ENCODE data around the gene FADS6.

Gene FADS6

GRCh38 chr17:74857191-74857590, 36.2 kb downstream of the FADS6 start:
- Histone ChIP-seq H3K4me1 (ENCODE audit: low read length) (peaks cover 10% of the 10 kb centered on the region), H3K27me3 (ENCODE audit: low read depth, low read length) (peaks cover 8% of the 10 kb centered on the region; the same call in 1 of the 2 replicates), H3K4me2 (ENCODE audit: low read length) (no peak overlapping the region), H2AFZ (ENCODE audit: low read depth, low read length) (no peak overlapping the region), H4K20me1 (ENCODE audit: insufficient read depth, low read length) (no peaks in the 10 kb centered on the region), H3K79me2 (ENCODE audit: low read length) (no peaks in the 10 kb centered on the region), H3K27ac (ENCODE audit: low read length) (no peak overlapping the region), H3K4me3 (ENCODE audit: low read length) (no peak overlapping the region), H3K9me3 (ENCODE audit: insufficient read depth, low read length) (no peaks in the 10 kb centered on the region), H3K9ac (ENCODE audit: low read length) (no peak overlapping the region), H3K36me3 (replicated peaks; ENCODE audit: low read depth, low read length) (no peaks in the 10 kb centered on the region)
- TF ChIP-seq CTCF (IDR thresholded peaks at IDR 0.05; ENCODE audit: low read depth, low read length) = no peak

DNA sequence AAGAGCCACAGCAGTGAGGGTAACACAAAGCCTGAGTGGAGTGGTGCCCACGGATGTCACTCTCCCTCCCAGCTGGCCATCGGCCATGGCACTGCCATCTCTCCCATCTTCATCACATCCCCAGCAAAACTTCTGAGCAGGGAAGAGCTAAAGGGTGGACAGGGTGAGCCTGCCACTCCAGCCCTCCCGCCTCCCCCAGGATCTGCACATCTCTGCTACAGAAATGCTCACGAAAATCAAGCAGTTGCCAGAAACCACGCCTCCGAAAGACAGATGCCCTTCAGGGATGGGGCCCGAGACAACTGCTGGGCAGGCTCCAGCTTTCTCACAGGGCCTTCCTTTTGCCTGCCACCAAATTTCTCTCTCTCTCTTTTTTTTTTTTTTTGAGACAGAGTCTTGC, 37.3 kb downstream of the FADS6 start:
- H3K27me3 ChIP-seq (ENCODE audit: low read depth, low read length) = peaks cover 8% of the 10 kb centered on the region; the same call in 1 of the 2 replicates
- H3K36me3 ChIP-seq (replicated peaks; ENCODE audit: low read depth, low read length) = no peaks in the 10 kb centered on the region
- H3K79me2 ChIP-seq (ENCODE audit: low read length) = no peaks in the 10 kb centered on the region
- no peaks in the 10 kb centered on the region for H3K9me3 ChIP-seq (ENCODE audit: insufficient read depth, low read length)
- no peak for TF ChIP-seq EZH2phosphoT487 (IDR thresholded peaks at IDR 0.05; ENCODE audit: low read depth)
- no peaks in the 10 kb centered on the region for H4K20me1 ChIP-seq (ENCODE audit: insufficient read depth, low read length)
- H3K4me2 ChIP-seq (ENCODE audit: low read length) = no peak overlapping the region
- H2AFZ ChIP-seq (ENCODE audit: low read depth, low read length) = no peak overlapping the region
- H3K27ac ChIP-seq (ENCODE audit: low read length) = no peak overlapping the region
- H3K4me3 ChIP-seq (ENCODE audit: low read length) = no peak overlapping the region
- peaks cover 10% of the 10 kb centered on the region for H3K4me1 ChIP-seq (ENCODE audit: low read length)
- no peak overlapping the region for H3K9ac ChIP-seq (ENCODE audit: low read length)

DNA sequence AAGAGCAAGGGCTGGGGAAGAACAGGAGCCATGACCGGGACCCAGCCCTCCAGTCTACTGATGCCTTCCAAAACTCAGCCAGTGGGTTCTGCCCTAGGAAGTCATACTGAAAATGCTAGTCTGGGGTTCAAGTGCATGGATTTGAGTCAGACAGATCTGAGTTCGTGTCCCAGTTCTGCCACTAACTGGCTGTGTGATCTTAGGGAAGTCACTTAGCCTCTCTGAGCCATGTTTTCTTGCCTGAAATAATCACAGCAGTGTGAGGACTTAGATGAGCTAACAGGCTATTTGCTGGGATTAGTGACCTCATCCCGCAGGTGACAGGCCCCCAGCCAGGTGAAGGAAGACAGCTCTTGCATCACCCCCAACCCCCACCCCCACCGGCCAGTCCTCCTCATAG, 38.1 kb downstream of the FADS6 start:
- Histone ChIP-seq H3K4me2 (ENCODE audit: low read length) (no peak overlapping the region), H2AFZ (ENCODE audit: low read depth, low read length) (no peak overlapping the region), H3K27me3 (ENCODE audit: low read depth, low read length) (peaks cover 4% of the 10 kb centered on the region; the same call in 1 of the 2 replicates), H3K79me2 (ENCODE audit: low read length) (no peaks in the 10 kb centered on the region), H3K36me3 (replicated peaks; ENCODE audit: low read depth, low read length) (no peaks in the 10 kb centered on the region), H3K9me3 (ENCODE audit: insufficient read depth, low read length) (no peaks in the 10 kb centered on the region), H3K27ac (ENCODE audit: low read length) (no peak overlapping the region), H4K20me1 (ENCODE audit: insufficient read depth, low read length) (no peaks in the 10 kb centered on the region), H3K4me1 (ENCODE audit: low read length) (peaks cover 4% of the 10 kb centered on the region), H3K4me3 (ENCODE audit: low read length) (no peak overlapping the region), H3K9ac (ENCODE audit: low read length) (no peak overlapping the region)
- TF ChIP-seq CTCF (IDR thresholded peaks at IDR 0.05; ENCODE audit: low read depth, low read length) (no peak), EZH2phosphoT487 (IDR thresholded peaks at IDR 0.05; ENCODE audit: low read depth) (no peak)

DNA sequence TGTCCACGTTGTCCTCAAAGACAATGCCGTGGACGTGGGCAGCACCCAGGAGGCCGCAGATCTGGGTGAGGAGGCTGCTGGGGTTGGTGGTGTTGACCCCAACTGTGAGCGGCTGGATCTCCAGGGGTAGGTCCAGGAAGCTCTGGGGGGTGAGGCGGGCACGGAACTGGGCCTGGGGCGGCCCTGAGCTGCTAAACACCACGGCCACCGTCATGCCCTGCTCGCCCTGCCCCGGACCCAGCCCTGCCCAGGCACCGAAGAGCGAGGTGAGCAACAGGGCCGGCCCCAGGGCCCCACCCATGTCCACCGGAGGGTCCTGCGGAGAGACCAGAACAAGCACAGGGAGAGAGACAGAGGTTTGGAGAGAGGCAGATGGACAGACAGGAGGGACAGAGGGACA, 38.6 kb downstream of the FADS6 start:
- H3K4me1 ChIP-seq (ENCODE audit: low read length) = no peaks in the 10 kb centered on the region
- no peak for TF ChIP-seq EZH2phosphoT487 (IDR thresholded peaks at IDR 0.05; ENCODE audit: low read depth)
- no peak for TF ChIP-seq CTCF (IDR thresholded peaks at IDR 0.05; ENCODE audit: low read depth, low read length)

DNA sequence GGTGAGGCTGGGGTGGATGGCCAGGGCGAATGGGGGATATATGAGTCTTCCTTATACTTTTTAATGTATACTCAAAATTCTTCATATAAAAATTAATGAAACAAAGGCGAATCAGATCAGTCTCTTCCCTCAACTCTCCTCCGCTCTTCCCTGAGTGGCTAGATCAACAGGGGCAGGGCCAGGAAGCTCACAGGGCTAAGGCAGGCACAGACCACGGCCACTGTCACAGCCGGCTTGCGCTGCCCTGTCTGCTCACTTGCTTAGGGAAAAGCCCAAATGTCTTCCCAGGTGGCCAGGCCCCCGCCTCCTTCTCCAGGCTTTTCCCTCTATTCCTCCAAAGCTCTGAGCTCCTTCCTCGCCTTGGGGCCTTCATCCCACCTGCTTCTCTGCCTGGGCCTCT, 39.8 kb downstream of the FADS6 start:
- no peaks in the 10 kb centered on the region for H3K27me3 ChIP-seq (ENCODE audit: low read depth, low read length)

More for the DNA sequence above, 38.6 kb downstream of the FADS6 start:
- no peak overlapping the region for H3K4me2 ChIP-seq (ENCODE audit: low read length)
- H3K36me3 ChIP-seq (replicated peaks; ENCODE audit: low read depth, low read length) = no peaks in the 10 kb centered on the region
- H3K9me3 ChIP-seq (ENCODE audit: insufficient read depth, low read length) = no peaks in the 10 kb centered on the region
- no peak overlapping the region for H3K9ac ChIP-seq (ENCODE audit: low read length)
- no peak overlapping the region for H3K4me3 ChIP-seq (ENCODE audit: low read length)
- no peaks in the 10 kb centered on the region; the same call in 1 of the 2 replicates for H3K27me3 ChIP-seq (ENCODE audit: low read depth, low read length)
- no peaks in the 10 kb centered on the region for H3K79me2 ChIP-seq (ENCODE audit: low read length)
- H3K27ac ChIP-seq (ENCODE audit: low read length) = no peak overlapping the region
- H2AFZ ChIP-seq (ENCODE audit: low read depth, low read length) = no peak overlapping the region
- H4K20me1 ChIP-seq (ENCODE audit: insufficient read depth, low read length) = no peaks in the 10 kb centered on the region

More for the DNA sequence above, 39.8 kb downstream of the FADS6 start:
- Histone ChIP-seq H3K4me2 (ENCODE audit: low read length) (no peak overlapping the region), H3K9me3 (ENCODE audit: insufficient read depth, low read length) (no peaks in the 10 kb centered on the region), H3K4me1 (ENCODE audit: low read length) (no peaks in the 10 kb centered on the region), H3K4me3 (ENCODE audit: low read length) (no peak overlapping the region), H2AFZ (ENCODE audit: low read depth, low read length) (no peak overlapping the region), H4K20me1 (ENCODE audit: insufficient read depth, low read length) (no peaks in the 10 kb centered on the region), H3K27ac (ENCODE audit: low read length) (no peak overlapping the region), H3K36me3 (replicated peaks; ENCODE audit: low read depth, low read length) (no peaks in the 10 kb centered on the region), H3K79me2 (ENCODE audit: low read length) (no peaks in the 10 kb centered on the region), H3K9ac (ENCODE audit: low read length) (no peak overlapping the region)
- TF ChIP-seq EZH2phosphoT487 (IDR thresholded peaks at IDR 0.05; ENCODE audit: low read depth) (no peak), CTCF (IDR thresholded peaks at IDR 0.05; ENCODE audit: low read depth, low read length) (no peak)
